GM13976 (cell line): ENCODE results near the gene PSME3IP1.

ENCODE experiments used
- DNase-seq: peaks from one replicate; pipeline ENCODE4 v3.0.0; 2012; ENCODE audit warnings: low spot score
- in situ Hi-C: fragments of 300-500 bp; cut with MboI; formaldehyde crosslinking; loops from one replicate; pipeline ENCODE4 v1.12.0; 2022; ENCODE audit warnings: low sequenced_read_pairs, mixed read lengths, inconsistent platforms; ENCODE audit not compliant: unreplicated experiment
- TF ChIP-seq, protein P1 (sequence below): IDR thresholded peaks from 2 replicates; pipeline ENCODE4 v1.5.1; 2012; ENCODE audit warnings: borderline replicate concordance, mild to moderate bottlenecking; ENCODE audit not compliant: insufficient read depth; ENCODE audit errors: extremely low read depth, missing control alignments, control extremely low read depth

PSME3IP1 gene

DNA sequence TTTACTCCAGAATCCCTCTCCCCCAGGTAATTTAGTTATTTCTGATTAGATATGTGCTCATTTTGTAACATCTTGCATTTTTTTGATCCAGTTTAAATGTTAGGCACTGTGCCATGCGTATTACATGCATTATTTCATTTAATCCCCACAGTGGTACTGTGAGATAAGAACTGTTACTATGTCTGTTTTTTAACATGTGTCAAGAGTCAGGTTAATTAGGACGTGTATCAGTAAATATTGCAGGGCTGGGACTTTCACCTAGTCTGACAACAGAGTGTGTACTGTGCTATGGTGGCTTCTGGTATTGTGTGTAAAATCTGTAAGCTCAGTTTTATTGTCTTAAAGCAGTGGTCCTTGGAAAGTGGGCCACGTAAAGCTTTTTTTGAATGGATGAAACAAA, 10.9 kb upstream of the PSME3IP1 start:
- DNase-seq, result no peak
- TF ChIP-seq, protein P1, sequence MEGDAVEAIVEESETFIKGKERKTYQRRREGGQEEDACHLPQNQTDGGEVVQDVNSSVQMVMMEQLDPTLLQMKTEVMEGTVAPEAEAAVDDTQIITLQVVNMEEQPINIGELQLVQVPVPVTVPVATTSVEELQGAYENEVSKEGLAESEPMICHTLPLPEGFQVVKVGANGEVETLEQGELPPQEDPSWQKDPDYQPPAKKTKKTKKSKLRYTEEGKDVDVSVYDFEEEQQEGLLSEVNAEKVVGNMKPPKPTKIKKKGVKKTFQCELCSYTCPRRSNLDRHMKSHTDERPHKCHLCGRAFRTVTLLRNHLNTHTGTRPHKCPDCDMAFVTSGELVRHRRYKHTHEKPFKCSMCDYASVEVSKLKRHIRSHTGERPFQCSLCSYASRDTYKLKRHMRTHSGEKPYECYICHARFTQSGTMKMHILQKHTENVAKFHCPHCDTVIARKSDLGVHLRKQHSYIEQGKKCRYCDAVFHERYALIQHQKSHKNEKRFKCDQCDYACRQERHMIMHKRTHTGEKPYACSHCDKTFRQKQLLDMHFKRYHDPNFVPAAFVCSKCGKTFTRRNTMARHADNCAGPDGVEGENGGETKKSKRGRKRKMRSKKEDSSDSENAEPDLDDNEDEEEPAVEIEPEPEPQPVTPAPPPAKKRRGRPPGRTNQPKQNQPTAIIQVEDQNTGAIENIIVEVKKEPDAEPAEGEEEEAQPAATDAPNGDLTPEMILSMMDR, result no peak
- in situ Hi-C loops, result no loop called here

DNA sequence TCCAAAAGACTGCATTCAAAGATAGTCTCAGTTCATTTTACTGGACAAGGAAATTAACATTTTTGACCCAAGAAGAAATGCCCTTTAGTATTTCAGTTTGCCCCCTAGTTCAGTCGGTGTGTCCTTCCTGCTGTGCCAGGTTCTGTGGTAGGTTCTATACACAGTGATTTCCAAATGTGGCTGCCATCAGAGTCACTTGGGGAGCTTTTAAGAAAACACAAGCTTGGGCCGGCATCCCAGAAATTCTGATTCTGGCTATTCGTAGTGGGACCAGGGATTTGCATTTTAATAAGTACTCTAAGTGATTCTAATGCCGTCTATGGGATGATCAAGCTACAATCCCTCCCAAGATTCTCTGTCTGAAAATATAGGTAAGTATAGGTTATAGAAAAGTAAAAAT, 10.4 kb upstream of the PSME3IP1 start:
- TF ChIP-seq, protein P1, result no peak
- in situ Hi-C loops, result no loop called here

DNA sequence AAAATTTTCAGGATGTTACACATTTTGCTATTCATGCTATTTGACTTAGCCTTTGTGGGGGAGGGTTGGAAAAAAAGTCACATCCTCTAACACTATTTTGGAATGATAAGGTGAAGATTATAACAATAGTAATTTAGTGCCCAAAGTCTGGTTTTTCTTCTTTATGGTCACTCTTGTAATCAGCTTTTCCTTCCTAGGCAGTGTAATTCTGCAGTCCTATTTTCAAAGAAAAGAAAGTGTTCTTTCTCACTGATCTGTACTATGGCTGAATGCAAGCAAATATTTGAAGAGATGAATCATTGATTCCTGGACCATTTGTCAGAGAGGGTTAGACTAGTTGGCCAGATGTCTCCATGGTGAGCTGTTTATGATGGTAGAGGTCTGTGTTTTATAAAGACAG, 8.7 kb upstream of the PSME3IP1 start:
- in situ Hi-C loops, result no loop called here
- TF ChIP-seq, protein P1, result no peak
- DNase-seq, result no peak

More for the DNA sequence above, 10.4 kb upstream of the PSME3IP1 start:
- DNase-seq, result no peak

DNA sequence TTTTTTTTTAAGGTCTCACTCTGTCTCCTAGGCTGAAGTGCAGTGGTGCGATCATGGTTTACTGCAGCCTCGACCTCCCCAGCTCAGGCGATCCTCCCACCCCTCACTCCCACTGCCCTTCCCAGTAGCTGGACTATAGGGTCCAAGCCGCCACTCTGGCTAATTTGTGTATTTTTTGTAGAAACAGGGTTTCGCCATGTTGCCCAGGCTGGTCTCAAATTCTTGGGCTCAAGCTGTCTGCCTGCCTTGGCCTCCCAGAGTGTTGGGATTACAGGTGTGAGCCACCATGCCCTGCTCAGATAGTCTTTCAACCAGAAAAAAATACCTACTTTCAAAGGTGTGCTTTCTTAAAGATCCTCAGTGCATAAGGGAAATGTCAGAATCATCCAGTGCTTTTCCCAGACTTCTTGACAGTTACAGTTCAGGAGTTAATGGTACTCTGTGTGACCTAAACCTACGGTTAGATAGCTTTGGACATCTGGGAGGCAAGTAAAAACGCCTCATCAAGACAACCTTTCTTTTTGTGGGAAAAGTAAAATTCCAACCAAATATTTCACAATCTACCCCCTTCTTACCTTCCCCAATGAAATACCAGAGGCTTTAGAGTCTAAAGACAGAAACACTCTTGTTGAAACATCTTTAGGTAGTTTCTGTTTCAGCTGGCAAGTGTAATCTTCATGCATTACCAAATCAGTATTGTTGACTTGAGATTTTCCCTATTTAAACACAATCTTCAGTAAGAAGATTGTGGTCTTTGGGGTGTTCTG, 7.1 kb upstream of the PSME3IP1 start:
- in situ Hi-C loops, result no loop called here
- peak; percentile 36 for DNase-seq
- TF ChIP-seq, protein P1, result no peak

DNA sequence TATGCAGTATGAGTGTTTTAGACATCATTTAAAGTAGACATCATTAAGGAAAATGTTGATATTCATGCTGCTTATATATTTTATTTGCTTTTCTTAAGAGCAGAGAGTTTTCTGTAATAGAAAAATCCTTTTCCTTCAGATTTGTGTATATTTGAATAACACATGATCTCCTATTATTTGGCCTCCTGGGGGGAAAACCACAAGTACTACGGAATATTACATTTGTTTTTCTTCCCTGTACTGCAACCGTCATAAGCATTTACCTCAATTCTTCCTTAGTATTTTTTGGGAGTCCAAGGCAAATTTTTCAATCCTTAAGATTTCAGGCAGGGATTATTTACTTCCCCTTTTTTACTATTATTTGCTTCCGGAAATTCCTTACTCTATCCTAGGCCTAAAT, 6.3 kb upstream of the PSME3IP1 start:
- in situ Hi-C loops, result no loop called here
- DNase-seq, result no peak
- TF ChIP-seq, protein P1, result no peak

DNA sequence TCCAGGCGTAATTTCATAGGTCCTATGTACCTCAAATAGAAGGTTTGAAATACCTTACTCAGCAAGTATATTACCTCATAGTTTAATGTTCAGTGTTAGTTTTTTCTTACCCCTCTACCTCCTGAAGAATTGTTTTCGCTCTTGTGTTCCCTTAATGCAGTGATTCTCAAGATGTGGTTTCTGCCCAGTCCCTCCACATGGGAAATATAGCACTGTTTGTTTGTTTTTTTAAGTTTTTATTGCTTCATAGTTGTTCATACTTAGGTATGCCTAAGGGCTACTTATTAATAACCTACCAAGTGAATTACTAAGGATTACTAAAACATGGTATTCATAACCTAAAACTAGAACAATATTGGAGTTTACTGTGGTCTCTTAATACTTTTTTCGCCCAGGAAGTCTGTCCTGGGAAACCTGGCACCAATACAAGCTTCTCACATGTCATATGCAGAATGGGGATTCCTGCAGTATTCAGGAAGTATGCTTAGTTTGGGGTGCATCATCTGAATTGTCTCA, 5.3 kb upstream of the PSME3IP1 start:
- DNase-seq, result no peak
- TF ChIP-seq, protein P1, result no peak
- in situ Hi-C loops, result no loop called here
